Adipocyte (in vitro differentiated cells): ENCODE data around the gene STK32B.

Experiments
- DNase-seq: peaks from one replicate; pipeline ENCODE4 v3.0.0-alpha.2; 2015; ENCODE audit warnings: low read depth
- H3K27me3 ChIP-seq: replicated peaks from 2 replicates; pipeline ENCODE4 v1.7.0; 2013; ENCODE audit warnings: mild to moderate bottlenecking, low read length, moderate library complexity; ENCODE audit not compliant: control insufficient read depth, insufficient read depth
- H3K36me3 ChIP-seq: 2 replicates; pipeline ENCODE4 v1.7.0; 2013; ENCODE audit warnings: low read length, mild to moderate bottlenecking, moderate library complexity; ENCODE audit not compliant: control insufficient read depth, insufficient read depth, severe bottlenecking
- H3K4me1 ChIP-seq: 2 replicates; pipeline ENCODE4 v1.7.0; 2013; ENCODE audit warnings: mild to moderate bottlenecking, low read length, moderate library complexity; ENCODE audit not compliant: control insufficient read depth, insufficient read depth
- H3K4me3 ChIP-seq: 2 replicates; pipeline ENCODE4 v1.7.0; 2013; ENCODE audit warnings: mild to moderate bottlenecking, low read length, moderate library complexity
- H3K9ac ChIP-seq: 2 replicates; pipeline ENCODE4 v1.7.0; 2013; ENCODE audit warnings: mild to moderate bottlenecking, low read length, moderate library complexity
- H3K9me3 ChIP-seq: 2 replicates; pipeline ENCODE4 v1.7.0; 2013; ENCODE audit warnings: mild to moderate bottlenecking, low read length, moderate library complexity; ENCODE audit not compliant: control insufficient read depth

STK32B gene

DNA sequence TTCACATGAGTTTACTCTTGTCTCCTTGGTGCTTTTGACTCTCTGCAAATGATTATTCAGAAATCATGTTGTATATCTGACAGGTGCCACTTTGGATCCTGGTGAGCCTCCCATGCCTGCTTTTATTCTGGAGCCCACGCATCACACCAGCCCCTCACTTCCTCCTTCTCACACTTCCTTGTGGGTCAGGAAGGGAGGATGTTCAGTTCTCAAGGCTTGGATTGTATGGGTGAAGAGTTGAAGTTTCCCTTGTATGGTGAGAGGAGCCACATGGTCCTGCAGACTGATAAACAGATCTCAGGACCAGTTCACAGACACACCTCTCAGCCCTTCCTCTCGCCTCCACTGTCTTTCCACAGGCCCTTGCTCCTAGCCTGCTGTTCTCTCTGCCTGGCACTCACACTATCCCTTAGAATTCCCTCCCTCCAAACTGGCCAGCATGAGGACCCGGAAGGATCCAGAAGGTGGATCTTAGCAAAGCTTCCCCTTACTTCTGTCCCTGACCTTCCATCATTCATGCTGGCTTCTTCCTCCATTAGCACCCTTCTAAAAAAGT lies 92.1 kb downstream of the STK32B start:
- H3K9me3 ChIP-seq: no peaks in the 10 kb centered on the region
- no peak overlapping the region for H3K4me3 ChIP-seq
- peaks cover 16% of the 10 kb centered on the region for H3K4me1 ChIP-seq
- no peaks in the 10 kb centered on the region for H3K27me3 ChIP-seq
- DNase-seq: no peak
- no peaks in the 10 kb centered on the region for H3K36me3 ChIP-seq
- H3K9ac ChIP-seq: no peak overlapping the region

- Histone ChIP-seq H3K27me3 (no peaks in the 10 kb centered on the region), H3K9me3 (no peaks in the 10 kb centered on the region), H3K4me3 (no peak overlapping the region), H3K9ac (no peak overlapping the region), H3K36me3 (no peaks in the 10 kb centered on the region), H3K4me1 (peaks cover 16% of the 10 kb centered on the region)
- DNase-seq: no peak
Observed at GRCh38 chr4:5143940-5144339, 92.7 kb downstream of the STK32B start.

DNA sequence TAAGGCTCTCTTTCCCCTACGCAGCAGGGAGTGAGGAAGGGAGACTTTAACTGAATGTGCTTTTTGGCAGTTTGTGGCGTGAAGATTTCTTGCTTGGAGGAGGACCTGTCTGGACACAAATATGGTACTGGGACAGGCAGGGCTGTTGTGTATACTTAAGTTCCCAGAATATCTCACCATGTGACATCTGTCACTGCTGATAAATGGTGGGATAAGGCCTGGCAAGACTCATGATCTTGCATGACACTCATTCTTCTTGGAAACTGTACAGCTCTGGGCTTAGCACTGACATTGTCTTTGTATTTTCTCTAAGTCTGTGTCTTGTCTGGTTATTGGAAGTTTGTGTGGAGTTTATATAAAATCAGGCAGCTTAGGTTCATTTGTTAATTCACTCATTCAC lies 93.1 kb downstream of the STK32B start:
- no peaks in the 10 kb centered on the region for H3K27me3 ChIP-seq
- DNase-seq: no peak
- H3K9ac ChIP-seq: no peak overlapping the region
- no peaks in the 10 kb centered on the region for H3K9me3 ChIP-seq
- H3K36me3 ChIP-seq: no peaks in the 10 kb centered on the region
- H3K4me3 ChIP-seq: no peak overlapping the region
- H3K4me1 ChIP-seq: peaks cover 16% of the 10 kb centered on the region

GRCh38 chr4:5146248-5146647 lies 95.0 kb downstream of the STK32B start:
- Histone ChIP-seq H3K4me3 (no peak overlapping the region), H3K9ac (no peak overlapping the region), H3K36me3 (no peaks in the 10 kb centered on the region), H3K27me3 (no peaks in the 10 kb centered on the region), H3K9me3 (no peaks in the 10 kb centered on the region), H3K4me1 (peaks cover 16% of the 10 kb centered on the region)
- DNase-seq: no peak

DNA sequence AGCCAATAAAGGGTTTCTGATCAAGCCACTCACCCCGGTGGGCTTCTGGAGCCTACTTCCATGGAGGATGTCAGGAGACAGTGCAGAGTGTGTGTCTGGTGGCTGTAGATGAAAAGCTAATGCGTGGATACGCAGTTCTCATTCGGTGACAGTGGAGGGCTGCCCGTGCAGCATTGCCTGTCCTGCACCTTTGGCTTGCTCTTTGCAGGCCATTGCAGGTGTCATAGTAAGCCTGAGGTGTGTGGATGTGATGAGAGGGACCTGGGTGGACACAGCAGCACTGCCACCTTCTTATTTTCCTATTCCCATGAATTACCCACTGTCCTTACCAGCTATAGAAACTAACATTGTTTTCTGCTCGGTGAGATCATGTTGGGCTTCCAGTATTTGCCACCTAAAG lies 101.2 kb downstream of the STK32B start:
- Histone ChIP-seq H3K9ac (no peak overlapping the region), H3K4me3 (no peak overlapping the region), H3K36me3 (no peaks in the 10 kb centered on the region), H3K4me1 (peaks cover 5% of the 10 kb centered on the region), H3K9me3 (no peaks in the 10 kb centered on the region), H3K27me3 (no peaks in the 10 kb centered on the region)
- no peak for DNase-seq

- DNase-seq: peak; percentile 49
- H3K36me3 ChIP-seq: no peaks in the 10 kb centered on the region
- no peak overlapping the region for H3K4me3 ChIP-seq
- H3K9me3 ChIP-seq: no peaks in the 10 kb centered on the region
- no peak overlapping the region for H3K9ac ChIP-seq
- H3K4me1 ChIP-seq: peaks cover 10% of the 10 kb centered on the region
- no peaks in the 10 kb centered on the region for H3K27me3 ChIP-seq
Observed at GRCh38 chr4:5156682-5157081, 105.4 kb downstream of the STK32B start.

DNA sequence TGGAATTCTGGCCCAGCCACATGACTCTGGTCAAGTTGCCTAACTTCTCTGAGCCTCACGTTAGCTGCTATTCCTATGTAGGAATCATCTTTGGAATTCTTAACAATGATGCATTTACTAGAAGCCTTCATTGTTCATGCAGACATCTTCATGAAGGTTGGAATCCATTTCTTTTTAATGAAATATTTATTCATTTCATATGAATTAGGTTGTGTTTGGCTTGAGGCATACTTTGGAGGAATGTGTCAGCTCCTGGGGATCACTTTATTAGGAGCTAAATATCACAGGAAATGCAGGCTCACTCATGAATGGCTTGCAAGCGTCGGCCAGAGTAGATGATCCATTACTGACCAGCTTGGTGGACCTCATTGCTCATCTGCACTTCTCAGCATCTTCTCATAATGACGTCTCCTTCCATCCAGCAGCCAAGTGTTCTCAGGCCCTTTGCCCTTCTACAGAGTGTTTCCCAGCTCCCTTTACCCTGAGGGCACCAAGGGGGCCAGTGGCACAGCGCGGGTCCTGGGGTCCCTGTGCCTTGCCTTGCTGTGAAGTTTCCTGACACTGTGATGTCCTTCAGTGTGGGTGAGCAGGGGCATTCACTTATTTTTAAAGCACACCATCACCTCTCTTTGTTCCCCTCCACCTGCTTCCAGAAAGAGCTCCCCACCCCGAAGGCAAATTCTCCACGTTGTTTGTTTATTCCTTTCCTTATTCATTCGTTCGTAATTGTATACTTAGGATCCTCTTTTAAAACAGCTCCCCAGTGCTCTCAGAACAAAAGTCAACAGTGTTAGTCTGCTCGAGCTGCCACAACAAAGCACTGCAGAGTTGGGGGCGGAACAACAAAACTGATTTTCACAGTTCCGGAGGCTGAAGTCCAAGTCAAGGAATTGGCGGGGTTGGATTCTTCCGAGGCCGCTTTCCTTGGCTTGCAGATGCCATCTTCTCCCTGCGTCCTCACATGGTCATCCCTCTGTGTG lies 106.8 kb downstream of the STK32B start:
- Histone ChIP-seq H3K36me3 (no peaks in the 10 kb centered on the region), H3K9ac (no peak overlapping the region)

GRCh38 chr4:5158825-5159224 lies 107.5 kb downstream of the STK32B start:
- DNase-seq: no peak

More for the DNA sequence above, 106.8 kb downstream of the STK32B start:
- no peak overlapping the region for H3K4me3 ChIP-seq
- no peaks in the 10 kb centered on the region for H3K9me3 ChIP-seq
- H3K4me1 ChIP-seq: peaks cover 10% of the 10 kb centered on the region
- no peaks in the 10 kb centered on the region for H3K27me3 ChIP-seq
- DNase-seq: peak; percentile 15

GRCh38 chr4:5160668-5161067 lies 109.4 kb downstream of the STK32B start:
- DNase-seq: no peak
- Histone ChIP-seq H3K4me3 (no peak overlapping the region), H3K9ac (no peak overlapping the region), H3K9me3 (no peaks in the 10 kb centered on the region), H3K4me1 (peaks cover 10% of the 10 kb centered on the region), H3K36me3 (no peaks in the 10 kb centered on the region), H3K27me3 (no peaks in the 10 kb centered on the region)

More at GRCh38 chr4:5158825-5159224, 107.5 kb downstream of the STK32B start:
- Histone ChIP-seq H3K4me1 (peaks cover 10% of the 10 kb centered on the region), H3K9ac (no peak overlapping the region), H3K27me3 (no peaks in the 10 kb centered on the region), H3K36me3 (no peaks in the 10 kb centered on the region), H3K9me3 (no peaks in the 10 kb centered on the region), H3K4me3 (no peak overlapping the region)

- no peaks in the 10 kb centered on the region for H3K9me3 ChIP-seq
- DNase-seq: no peak
Observed at GRCh38 chr4:5162909-5163508, 111.7 kb downstream of the STK32B start.

DNA sequence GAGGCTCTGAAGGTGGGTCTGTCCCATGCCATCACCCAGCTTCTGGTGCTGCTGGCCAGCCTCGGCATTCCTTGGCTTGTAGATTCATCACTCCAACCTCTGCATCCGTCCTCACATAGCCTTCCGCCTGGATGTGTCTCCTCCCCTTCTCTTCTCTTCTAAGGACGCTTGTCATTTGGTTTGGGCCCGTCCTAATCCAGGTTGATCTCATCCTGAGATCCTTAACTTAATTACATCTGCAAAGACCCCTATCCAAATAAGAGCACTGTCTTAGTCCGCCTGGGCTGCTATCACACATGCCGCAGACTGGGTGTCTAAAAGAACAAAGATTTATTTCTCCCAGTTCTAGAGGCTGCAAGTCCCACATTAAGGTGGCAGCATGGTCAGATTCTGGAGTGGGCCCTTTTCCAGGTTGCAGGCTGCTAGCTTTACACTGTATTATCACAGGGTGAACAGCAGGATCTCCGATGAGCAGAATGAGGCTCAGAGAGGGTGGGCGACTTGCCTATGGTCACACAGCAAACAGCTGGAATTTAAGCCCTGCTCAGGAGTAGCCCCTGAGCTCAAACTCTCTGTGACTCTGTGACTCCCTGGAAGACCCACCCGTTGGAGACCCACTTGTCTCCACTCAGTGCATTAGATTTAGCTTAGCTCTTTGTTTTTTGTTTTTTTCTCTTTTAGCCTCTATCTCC lies 113.1 kb downstream of the STK32B start:
- Histone ChIP-seq H3K9me3 (no peaks in the 10 kb centered on the region), H3K4me1 (no peaks in the 10 kb centered on the region), H3K9ac (no peak overlapping the region), H3K27me3 (no peaks in the 10 kb centered on the region), H3K4me3 (no peak overlapping the region), H3K36me3 (no peaks in the 10 kb centered on the region)
- no peak for DNase-seq

More at GRCh38 chr4:5162909-5163508, 111.7 kb downstream of the STK32B start:
- H3K4me1 ChIP-seq: peaks cover 2% of the 10 kb centered on the region
- H3K9ac ChIP-seq: no peak overlapping the region
- H3K27me3 ChIP-seq: no peaks in the 10 kb centered on the region
- H3K36me3 ChIP-seq: no peaks in the 10 kb centered on the region
- H3K4me3 ChIP-seq: no peak overlapping the region
